NCI-H2081 treated with DMSO at 0.1 percent for 48 hours (cell line): ENCODE data around the gene DBN1.

ENCODE experiments used
- DNase-seq: peaks from one replicate; lab custom pipeline; 2025; lab: John Stamatoyannopoulos, UW

The DBN1 gene

DNA sequence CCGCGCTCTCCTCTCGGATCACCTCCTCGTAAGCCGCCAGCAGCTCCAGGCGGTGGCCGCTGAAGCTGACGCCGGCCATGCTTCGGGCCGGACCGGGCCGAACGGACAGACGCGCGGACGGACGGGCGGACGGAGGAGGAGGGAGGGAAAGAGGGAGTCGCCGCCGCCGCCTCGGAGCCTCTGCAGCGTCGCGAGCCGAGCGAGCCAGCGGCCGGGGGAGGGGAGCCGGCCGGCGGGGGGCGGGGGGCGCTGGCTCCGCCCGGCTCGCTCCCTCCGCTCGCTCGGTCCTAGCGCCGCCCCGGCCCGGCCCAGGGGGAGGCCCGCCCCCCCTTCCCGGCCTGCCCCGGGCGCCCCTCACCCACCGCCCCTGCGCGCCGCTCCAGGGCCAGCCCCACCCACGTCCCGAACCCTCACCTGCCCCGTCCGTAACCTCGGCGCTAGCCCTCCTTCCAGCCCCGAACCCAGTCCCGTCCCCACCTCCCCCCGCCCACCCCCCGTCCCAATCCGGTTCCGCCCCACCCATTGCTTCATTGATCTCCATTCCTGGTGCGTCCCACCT lies at the start of gene DBN1:
Gene DBN1, minus strand, starts transcription at position 192 of the 559 bp plus-strand sequence. Its CDS starts 113 bp downstream, at position 79.
- DNase-seq, result no peak

DNA sequence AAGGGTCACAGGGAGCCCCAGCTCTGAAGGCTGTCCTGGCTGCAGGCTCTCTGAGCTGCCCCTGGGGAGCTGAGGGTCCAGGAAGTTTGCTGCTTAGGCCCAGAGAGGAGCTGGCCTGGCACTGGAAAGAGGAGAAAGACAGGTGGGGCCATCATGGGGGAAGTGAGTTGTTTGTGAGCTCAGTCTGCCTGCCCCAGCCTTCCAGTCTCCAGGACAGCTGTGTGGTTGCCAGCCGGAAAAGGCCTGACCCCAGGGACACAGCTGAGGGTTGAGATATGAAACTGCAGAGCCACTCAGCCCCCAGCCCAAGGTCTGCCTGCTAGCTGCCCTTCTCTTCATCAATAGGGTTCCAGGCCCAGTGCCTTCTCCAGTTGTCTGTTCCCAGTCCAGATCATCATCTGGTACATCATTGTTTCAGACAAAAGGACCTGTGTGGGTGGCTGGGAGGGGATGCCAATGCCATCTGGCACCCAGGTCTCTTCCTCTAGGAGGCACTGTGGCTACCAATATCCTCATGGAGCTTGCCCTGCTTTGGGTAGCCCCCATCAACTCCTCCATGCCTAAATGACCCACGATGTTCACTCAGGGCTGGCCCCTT lies 47.6 kb upstream of the DBN1 start:
- DNase-seq, result no peak

DNA sequence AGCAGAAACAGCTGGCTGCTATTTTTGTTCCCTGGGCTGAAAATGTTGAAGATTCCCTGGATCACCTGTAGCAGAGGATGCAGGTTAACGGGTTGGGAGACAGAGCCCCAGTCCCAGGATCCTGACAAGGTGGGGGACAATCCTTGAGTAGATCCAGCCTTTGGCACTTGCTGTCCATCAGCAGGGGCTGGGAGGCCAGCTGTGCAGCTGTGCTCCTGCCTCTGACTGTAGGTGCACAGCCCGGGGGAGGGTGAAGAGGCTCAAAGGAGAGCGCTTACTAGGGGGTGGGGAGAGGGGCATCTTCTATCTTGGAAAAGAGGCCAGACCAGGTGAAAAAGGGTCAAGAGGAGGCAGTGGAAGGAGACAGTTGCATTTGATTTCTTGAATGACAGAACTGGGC lies 46.8 kb upstream of the DBN1 start:
- no peak for DNase-seq

DNA sequence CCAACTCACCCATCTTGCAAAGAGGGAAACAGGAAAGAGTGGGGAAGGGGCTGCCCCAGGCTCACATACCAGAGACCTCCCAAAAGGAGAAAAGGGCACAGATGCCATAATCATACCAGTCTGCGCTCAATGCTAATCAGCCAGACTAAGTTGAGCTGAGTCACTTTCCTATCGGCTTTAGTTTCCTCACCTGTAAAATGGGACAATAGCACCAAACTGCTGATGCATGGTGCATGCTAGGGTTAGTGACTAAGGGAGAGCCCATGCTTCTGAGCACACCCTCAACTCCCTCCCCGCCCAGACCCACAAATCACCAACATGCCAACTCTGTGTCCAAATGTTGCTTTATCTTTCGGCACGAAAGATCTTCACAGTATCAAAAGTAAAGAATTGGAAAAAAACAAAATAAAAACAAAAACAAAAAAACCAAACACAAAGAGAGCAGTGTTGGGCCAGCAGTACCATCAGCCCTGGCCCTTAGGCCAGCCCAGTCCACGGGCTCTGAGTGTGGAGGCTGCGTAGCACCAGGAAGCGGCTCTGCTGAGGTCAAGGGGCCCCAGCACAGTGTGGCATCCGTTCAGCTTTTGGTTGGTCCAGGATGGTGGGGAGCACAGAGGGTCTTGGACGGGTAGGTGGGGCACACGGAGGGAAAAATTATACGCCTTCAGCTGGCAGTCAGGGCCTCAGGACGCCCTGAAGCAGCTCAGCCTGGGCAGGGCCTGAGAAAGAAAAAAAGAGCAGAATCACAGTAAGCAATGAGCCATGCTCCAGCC lies 46.2 kb upstream of the DBN1 start:
- DNase-seq, result no peak

DNA sequence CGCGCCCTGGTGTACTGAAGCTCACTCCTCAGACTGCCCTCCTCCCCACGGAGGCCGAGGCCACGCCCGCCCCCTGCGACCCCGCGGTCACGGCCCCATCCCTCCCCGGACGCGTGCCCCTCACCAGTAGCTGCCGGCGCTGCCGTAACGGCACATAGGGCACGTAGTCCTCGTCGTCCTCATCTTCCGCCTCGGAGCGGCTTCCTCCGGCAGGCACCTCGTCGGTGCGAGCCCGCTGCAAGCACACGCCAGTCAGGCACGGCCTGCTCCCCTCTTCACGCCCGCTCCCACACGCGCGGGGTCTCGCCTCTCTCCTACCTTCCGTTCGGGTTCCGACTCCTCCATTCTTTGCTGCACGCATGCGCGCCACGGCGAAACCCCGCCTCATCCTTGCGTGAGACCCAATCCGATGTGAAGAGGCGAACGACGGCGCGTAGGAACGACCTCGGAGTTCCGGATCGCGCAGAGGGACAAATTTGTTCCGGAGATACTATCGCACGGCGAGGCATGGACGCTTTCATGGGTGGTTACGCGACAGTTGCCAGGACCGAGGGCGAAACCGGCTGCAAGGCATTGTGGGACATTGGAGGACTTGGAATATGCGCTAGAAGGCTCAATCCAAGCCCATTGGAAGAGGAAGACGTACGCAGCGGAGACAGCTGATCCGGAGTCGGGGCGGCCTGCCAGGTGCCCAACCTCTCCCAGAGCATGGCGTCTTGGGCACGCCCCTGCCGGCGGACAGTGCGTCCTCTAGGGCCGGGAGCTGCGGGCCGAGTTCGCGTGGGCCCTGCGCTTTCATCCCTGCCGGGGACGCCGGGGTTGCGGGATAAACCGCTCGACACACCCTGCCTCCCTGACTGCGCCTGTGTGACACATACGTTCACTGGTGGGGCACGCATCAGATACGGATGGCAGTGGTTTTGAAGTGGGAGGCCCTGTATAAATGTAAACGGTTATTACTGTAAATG lies 43.5 kb upstream of the DBN1 start, which contains the start of gene DDX41:
Gene DDX41, minus strand, starts transcription at position 361 of the 968 bp plus-strand sequence. Its CDS starts 16 bp downstream, at position 345.
- DNase-seq, result peak; percentile 90

DNA sequence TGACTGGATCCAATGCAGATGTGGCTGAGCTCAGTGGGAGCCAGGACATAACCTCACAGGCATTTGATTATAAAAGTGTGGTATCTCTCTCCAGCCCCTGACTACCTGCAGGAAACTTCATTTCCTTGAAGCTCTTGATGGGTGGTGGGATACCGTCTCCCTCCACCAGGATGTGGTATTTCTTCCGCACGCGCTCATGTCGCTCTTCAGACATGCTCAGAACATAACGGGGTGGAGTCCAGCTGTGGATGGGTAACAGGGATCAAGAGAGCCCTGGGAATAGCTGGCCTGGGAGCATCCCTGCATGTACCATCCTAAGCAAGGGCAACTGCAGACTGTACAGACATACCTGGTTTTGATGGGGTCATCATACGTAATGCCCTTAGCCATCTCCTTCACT lies 42.1 kb upstream of the DBN1 start:
- no peak for DNase-seq

DNA sequence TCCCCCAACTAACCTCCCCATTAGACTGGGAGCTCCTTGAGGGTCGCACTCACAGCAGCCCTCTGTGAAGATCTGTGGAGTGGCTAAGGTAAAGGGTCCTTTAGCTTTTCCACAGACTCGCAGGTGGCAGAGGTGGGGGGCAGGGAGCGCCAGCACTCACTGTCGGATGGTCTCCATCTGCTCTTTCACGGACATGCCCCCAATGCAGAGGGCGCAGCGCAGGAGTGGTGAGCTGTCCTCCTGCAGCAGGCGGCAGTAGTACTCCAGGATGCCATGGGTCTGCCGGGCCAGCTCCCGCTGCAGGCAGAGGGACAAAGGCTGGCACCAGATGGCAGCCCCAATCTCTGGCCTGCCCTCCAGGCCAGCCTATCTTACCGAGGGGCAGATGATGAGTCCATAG lies 41.1 kb upstream of the DBN1 start:
- no peak for DNase-seq

DNA sequence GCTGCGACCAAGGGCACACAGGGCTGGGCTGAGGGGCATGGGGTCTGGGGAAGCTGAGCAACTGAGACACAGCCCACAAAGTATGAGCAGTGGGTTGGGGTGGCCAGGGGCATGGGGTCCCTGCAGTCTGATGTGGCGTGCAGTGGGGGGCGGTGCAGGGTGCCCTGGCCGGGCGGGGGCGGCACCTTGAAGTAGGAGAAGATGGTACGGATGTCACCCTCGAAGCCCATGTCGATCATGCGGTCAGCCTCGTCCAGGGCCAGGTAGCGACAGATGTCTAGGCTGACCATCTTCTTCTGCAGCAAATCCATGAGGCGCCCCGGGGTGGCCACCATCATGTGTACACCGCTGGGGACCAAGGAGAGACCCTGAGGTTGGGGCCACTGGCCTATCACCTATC lies 40.1 kb upstream of the DBN1 start:
- no peak for DNase-seq

DNA sequence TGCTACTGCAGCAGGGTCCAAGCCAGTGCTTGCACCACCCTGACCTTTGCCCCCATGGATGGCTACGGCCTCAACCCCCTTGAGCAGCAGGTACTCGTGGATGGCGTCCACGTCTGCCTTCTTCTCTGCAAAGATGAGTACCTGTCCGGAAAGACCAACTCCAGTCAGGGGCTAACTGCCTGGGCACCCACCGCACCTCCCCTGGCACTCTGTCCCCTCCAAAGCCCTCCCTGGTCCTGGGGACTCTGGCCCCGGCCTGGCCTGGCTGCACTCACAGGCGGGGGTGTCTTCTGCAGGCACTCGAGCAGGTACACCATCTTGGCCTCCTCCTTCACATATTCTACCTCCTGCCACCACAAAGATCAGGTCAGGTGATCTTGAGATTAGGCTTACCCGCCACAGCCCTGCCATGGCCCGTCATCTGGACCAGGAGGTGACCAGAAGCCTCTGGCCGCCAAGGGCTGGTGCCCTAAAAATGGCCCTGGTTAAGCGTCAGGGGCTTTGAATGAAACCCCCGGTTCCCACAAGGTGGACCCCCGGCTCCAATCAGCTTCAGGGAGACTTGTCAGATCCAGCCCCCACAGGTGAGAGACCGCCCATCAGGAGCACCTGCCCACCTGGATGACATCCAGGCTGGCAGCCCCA lies 39.4 kb upstream of the DBN1 start:
- DNase-seq, result no peak

DNA sequence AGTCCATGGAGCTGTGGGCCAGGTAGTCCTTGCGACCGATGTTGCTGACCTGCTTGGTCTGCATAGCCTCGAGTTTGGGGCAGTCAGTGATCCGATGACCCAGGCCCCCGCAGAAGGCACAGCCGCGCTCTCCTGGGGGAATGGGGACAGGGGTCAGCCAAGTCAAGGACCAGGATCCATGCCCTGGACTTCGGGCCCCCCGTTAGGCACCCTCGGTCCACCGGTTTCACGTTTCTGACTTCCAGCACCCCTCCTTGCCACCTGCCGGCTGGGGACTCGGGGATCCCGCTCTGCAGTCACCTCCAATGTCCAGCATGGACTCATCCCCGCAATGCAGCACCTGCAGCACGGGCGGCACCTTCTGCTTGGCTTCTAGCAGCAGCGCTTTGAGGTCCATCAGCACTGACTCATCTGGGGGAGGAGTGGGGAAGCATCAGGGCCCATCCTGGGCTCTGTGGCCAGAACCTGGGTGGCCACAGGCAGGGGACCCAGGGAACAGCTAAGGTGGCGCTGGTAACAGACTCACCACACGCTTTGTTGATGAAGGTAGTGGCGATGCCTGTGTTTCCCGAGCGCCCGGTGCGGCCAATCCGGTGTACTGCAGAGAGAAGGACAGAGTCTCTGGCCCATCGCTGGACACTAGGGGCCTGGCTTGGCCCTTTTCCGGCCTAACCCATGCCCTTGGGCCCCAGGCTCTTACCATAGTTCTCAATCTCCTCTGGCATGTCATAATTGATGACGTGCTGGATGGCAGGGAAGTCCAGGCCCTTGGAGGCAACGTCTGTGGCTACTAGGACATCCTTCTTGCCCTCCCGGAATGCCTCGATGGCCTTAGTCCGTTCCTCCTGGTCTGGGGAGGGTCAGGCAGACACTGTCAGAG lies 38.6 kb upstream of the DBN1 start:
- DNase-seq, result no peak

DNA sequence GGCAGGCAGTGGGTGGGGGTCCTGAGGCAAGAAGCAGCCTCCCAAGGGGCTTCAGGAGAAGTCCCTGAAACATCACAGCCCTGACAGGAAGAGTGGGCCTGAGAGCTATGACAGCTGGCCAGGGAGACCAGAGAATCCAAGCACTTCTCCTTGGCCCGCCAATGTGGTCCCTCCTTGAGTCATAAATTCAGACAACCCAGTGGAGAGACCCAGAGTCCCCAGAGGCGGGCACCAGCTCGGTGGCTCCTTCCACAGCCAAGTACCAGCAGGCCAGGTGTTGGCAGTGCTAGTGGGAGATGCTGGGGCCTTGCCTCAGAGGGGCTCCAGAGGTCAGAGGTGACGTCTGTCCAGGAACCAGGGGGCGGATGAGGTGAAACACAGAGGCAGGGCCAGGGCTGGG lies 37.7 kb upstream of the DBN1 start:
- no peak for DNase-seq

DNA sequence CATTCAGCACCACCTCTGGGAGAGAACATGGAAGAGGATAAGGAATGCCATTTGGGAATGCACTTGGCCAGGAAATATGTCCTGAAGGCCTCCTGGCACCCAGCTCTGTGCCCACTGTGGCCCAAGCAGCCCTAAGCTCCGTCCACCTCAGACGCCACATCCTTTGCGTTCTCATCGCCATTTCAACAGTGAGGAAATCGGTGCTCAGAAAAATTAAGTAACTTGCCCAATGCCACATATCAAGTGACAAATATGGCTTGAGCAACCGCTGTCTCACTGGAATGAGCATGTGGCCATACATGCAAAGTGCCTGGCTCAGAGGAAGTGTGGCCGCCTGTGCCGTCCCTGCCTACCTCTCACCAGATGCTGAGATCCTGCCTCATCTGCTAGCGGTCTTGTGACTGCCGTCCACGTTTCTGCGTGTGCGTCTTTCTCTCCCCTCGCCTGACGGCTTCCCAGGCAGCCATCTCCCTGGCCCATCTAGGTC lies 37.2 kb upstream of the DBN1 start:
- DNase-seq, result no peak

DNA sequence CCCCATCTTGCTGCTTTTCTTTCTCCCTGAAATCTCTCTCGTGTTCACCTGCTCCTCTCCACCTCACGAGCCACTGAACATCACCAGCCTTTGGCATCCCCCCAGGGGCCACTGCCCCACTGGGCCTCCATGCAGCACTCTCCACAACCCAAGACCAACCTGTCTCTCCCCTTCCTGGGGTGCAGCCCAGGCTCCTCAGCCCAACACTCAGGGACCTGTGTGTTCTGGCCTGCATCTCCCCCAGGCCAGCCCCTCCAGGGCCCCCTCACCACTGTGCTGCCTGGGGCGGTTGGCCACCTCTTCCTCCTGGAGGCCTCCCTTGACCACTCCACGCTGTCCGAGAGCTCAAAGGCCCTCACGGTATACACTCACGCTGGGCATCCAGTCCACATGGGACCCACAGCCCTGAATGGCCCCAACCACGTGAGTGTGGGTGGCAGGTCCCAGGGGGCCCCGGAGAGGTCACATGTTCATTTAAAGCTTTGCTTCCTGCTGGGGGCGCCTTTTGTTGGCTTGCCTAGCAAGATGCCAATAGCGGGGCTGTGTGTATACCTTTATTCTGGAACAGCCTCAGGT lies 36.6 kb upstream of the DBN1 start:
- no peak for DNase-seq

DNA sequence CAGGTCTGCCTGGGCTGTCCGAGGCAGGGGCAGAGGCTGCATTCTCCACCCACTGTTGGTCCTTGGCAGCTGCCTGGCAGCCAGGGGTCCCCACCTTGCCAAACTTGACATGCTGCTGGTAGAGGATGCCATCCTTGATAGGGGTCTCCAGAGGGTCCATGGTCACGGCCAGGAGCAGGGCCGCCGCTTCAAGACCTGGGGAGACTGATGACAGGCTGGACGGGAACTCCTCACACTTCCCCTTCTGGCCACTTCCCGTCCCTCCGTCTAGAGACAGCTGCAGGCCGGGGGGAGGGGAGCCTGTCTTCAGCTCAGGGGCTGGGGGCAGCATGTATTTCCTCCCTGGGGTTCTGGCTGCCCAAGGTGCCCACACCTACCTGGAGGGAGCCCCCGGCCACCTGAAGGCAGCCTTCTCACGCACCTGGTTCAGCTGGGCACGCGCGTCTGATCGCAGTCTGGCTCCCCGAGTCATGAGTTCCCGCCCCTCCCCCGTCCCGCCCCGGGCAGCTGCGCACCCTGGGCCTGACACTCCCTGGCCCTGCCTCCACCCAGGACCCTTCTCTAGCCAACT lies 36.0 kb upstream of the DBN1 start, which contains the start of gene DOK3:
Gene DOK3, minus strand, starts transcription at position 446 of the 571 bp plus-strand sequence. Its CDS starts 286 bp downstream, at position 160.
- no peak for DNase-seq

DNA sequence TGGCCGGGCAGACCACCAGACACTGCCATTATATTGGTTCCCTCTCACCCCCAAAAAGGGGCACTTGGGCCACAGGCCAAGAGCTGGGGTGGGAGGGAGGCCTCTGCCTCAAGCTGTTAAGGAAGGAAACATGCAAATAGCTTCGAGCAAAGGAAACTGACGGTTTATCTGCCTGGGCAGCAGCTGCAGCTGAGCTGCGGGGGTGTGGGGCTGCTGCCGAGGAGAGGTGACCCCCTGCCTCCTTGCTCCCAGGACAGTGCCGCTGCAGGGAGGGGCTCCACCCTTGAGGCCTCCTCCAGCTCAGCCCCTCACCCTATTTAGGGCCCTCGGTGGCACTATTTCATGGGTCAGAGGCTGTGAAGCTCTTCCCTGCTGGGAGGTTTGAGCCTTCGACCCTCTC lies 35.4 kb upstream of the DBN1 start:
- DNase-seq, result no peak

DNA sequence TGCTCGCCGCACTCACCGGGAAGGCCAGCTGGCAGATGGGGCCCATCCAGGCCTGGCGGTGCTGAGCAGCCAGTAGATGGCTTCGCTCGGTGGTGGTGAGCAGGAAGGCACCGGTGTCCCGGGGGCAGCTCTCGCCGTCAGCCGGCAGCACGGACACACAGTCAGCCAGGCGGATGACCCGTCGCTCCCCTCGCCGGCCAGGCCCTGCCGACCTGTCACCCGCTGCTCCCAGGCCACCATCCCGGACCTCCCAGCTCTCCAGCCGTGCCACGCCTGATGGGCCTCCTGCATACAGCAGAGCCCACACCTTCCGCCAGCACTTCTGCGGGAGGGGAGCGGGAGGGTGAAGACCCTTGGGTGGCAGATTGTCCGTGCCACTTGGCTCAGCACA lies 34.8 kb upstream of the DBN1 start:
- no peak for DNase-seq

DNA sequence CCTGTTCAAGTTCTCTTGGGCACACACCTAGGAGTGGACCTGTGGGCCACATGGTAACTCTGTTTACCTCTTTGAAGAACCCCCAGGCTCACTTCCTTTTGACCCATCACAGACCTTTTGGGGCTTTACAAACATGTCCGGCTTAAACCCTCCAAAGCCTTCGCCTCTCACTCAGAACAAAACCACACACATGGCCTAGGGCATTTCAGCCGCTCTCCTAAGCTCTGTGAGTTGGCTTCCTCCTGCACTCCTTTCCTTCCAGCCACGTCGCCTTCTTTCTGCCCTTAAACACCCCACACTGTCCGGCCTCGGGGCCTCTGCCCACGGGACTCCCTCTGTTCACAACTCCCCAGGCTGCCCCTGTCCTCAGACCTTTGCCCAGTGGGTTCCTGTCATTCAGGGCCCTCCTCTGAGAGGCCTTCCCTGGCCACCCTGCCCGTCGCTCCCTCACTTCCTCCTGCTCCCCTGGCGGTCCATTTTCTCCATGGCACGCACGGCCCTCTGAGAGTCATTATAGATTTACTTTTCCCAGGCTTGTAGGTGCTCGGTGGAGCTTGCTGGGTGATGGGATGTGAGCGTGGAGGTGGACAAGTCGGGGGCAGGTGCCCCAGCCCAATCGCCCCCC lies 34.3 kb upstream of the DBN1 start:
- DNase-seq, result no peak

DNA sequence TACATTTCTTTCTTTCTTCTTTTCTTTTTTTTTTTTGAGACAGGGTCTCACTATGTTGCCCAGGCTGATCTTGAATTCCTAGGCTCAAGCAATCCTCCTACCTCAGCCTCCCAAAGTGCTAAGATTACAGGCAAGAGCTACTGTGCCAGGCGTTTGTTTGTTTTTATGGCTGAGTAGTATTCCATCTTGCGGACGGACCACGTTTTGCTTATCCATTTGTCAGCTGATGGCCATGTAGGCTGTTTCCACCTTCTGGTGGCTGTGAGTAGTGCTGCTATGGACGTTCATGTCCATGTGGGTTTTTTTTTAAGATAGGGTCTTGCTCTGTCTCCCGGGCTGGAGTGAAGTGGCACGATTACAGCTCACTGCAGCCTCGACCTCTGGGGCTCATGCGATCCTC lies 33.7 kb upstream of the DBN1 start:
- DNase-seq, result no peak

DNA sequence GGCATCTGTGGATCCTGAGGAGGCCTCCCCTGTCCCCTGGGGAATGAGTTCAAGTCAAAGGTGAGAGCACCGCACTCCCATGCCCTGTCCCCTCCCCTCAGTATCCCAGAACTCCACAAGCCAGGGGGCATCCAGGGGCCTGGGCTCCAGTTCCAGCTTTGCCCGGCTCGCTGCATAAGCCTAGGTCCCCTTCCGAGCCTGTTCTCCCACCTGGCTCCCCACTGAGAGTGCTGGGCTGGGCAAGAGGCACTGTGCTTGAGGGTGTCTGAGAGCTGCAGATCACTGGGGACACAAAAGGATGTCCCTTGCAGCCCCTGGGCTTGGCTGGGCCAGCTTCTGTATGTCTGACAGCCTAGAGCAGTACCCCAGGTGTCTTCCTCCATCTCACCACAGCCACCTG lies 31.6 kb upstream of the DBN1 start:
- no peak for DNase-seq
